Stimulated activated CD8-positive, alpha-beta memory T cell treated with anti-CD3 and anti-CD28 coated beads, Interleukin-12 subunit alpha, Interleukin-12 subunit beta, amount 100 ng/mL, for 1 hour (primary cell): ENCODE results near the gene PCMT1.

Experiments
- DNase-seq: peaks from one replicate; pipeline ENCODE4 v3.0.0-alpha.2; 2020; ENCODE audit warnings: low read depth

PCMT1 gene

DNA sequence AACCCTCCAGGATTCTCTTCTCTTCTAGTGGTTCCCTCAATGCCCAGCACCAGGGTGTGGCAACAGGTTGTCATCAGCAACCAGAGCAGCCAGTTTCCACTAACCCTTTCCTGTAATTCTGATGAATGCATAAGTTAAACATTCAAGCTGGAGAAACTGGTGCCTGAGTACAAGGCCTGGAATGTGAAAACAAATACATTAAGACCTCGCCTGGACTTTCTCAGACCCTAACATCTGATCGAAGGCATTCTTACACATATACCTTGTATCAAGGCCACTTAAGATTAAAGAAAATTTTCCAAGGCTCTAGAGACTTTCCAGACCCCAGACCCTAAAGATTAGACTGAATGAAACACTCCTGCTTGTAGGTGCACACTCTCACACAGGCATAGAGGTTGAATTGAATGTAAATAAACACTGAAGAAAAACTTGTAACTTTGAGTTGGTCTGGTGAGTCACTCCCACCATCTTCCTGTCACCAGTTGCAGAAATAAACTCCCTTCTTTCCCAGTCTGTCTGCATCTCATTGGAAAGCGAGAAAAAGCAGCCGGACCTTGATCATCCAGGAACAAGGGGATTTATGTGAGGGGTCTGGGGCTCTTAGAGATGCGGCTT lies 105.6 kb downstream of the PCMT1 start:
- no peak for DNase-seq

- DNase-seq = no peak
These were observed 106.2 kb downstream of the PCMT1 start for GRCh38 chr6:149855741-149856140.

- DNase-seq = no peak
These were observed 106.9 kb downstream of the PCMT1 start for GRCh38 chr6:149856256-149856994.

- no peak for DNase-seq
These were observed 108.0 kb downstream of the PCMT1 start for GRCh38 chr6:149857541-149857940.

DNA sequence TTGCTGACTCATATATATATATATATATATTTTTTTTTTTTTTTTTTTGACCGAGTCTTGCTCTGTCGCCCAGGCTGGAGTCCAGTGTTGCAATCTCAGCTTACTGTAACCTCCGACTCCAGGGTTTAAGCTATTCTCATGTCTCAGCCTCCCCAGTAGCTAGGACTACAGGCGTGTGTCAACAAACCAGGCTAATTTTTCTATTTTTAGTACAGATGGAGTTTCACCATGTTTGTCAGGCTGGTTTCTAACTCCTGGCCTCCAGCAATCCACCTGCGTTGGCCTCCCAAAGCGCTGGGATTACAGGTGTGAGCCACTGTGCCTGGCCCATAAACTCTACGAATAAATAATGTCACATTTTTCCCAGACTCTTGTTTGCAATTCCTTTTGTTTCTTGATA lies 109.8 kb downstream of the PCMT1 start:
- no peak for DNase-seq

- DNase-seq = no peak
These were observed 110.4 kb downstream of the PCMT1 start for GRCh38 chr6:149859938-149860337.

DNA sequence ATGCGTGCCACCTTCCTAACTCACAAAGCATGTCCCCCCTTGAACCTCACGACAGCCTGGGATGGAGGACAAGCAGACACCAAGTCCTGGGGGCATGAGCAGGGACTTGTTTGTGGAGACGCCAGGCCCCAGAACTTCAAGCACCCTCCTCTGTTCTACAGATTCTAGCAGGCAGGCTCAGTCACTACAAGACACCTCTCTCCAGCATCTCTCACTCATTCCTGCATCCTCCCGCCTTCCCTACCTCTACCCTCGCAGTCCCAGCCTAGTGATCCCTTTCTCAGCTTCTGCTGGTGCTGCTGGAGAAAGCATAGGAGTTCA lies 110.9 kb downstream of the PCMT1 start:
- no peak for DNase-seq
